Astrocyte (in vitro differentiated cells and primary cell): ENCODE data around the gene PAQR6. TPM values are rescaled to one million over a fixed set of nuclear protein-coding genes. Genes with fewer than 3 reads are reported as not detected.

Source experiments
- DNase-seq: peaks from one replicate; pipeline ENCODE4 v3.0.0-alpha.2; 2010; ENCODE audit warnings: low read depth
- FAIRE-seq: peaks from 2 replicates; lab custom pipeline; 2011; peaks lifted over from hg19 to GRCh38; lab: Jason Lieb, UNC
- H2AFZ ChIP-seq: 2 replicates; pipeline ENCODE4 v1.6.0; 2012; ENCODE audit warnings: low read depth, low read length, inconsistent platforms
- H3K27ac ChIP-seq: 2 replicates; pipeline ENCODE4 v1.5.1; 2011; ENCODE audit warnings: low read depth, low read length, inconsistent platforms
- H3K27me3 ChIP-seq: 2 replicates; pipeline ENCODE4 v1.6.0; 2011; ENCODE audit warnings: low read length, inconsistent platforms; ENCODE audit not compliant: insufficient read depth
- H3K36me3 ChIP-seq: 2 replicates; pipeline ENCODE4 v1.5.1; 2011; ENCODE audit warnings: low read length, inconsistent platforms; ENCODE audit not compliant: insufficient read depth
- H3K4me1 ChIP-seq: 2 replicates; pipeline ENCODE4 v1.5.1; 2011; ENCODE audit warnings: low read length, inconsistent platforms; ENCODE audit not compliant: insufficient read depth
- H3K4me2 ChIP-seq: 2 replicates; pipeline ENCODE4 v1.6.0; 2012; ENCODE audit warnings: low read length, inconsistent platforms
- H3K4me3 ChIP-seq: 2 replicates; pipeline ENCODE4 v1.5.1; 2011; ENCODE audit warnings: low read depth, mild to moderate bottlenecking, low read length, inconsistent platforms; ENCODE audit not compliant: insufficient read depth
- H3K79me2 ChIP-seq: 2 replicates; pipeline ENCODE4 v1.6.0; 2012; ENCODE audit warnings: mild to moderate bottlenecking, low read length, inconsistent platforms; ENCODE audit not compliant: insufficient read depth
- H3K9ac ChIP-seq: 2 replicates; pipeline ENCODE4 v1.6.0; 2012; ENCODE audit warnings: mild to moderate bottlenecking, low read length, inconsistent platforms
- H3K9me3 ChIP-seq: 2 replicates; pipeline ENCODE4 v1.5.1; 2012; ENCODE audit warnings: low read depth, mild to moderate bottlenecking, low read length, inconsistent platforms; ENCODE audit not compliant: insufficient read depth
- H4K20me1 ChIP-seq: 2 replicates; pipeline ENCODE4 v1.6.0; 2012; ENCODE audit warnings: low read length, inconsistent platforms; ENCODE audit not compliant: insufficient read depth
- H3K27ac Mint-ChIP-seq: one replicate; pipeline ENCODE4 v1.8.0; 2021; ENCODE audit warnings: mild to moderate bottlenecking, mixed read lengths; ENCODE audit not compliant: unreplicated experiment
- H3K27me3 Mint-ChIP-seq: one replicate; pipeline ENCODE4 v1.8.0; 2021; ENCODE audit warnings: low read depth, mixed read lengths; ENCODE audit not compliant: unreplicated experiment
- H3K36me3 Mint-ChIP-seq: one replicate; pipeline ENCODE4 v1.8.0; 2021; ENCODE audit warnings: low read depth, mixed read lengths; ENCODE audit not compliant: unreplicated experiment
- H3K4me1 Mint-ChIP-seq: one replicate; pipeline ENCODE4 v1.8.0; 2021; ENCODE audit warnings: low read depth, mixed read lengths; ENCODE audit not compliant: unreplicated experiment
- H3K4me3 Mint-ChIP-seq: one replicate; pipeline ENCODE4 v1.8.0; 2021; ENCODE audit warnings: mild to moderate bottlenecking, moderate library complexity, mixed read lengths; ENCODE audit not compliant: unreplicated experiment
- H3K9me3 Mint-ChIP-seq: one replicate; pipeline ENCODE4 v1.8.0; 2021; ENCODE audit warnings: mild to moderate bottlenecking, mixed read lengths; ENCODE audit not compliant: unreplicated experiment
- CTCF ChIP-seq: IDR thresholded peaks from 2 replicates; pipeline ENCODE4 v1.5.1; 2011; ENCODE audit warnings: low read depth, mild to moderate bottlenecking, inconsistent platforms, low read length, moderate library complexity; ENCODE audit not compliant: insufficient read depth
- EZH2 ChIP-seq: IDR thresholded peaks from 2 replicates; pipeline ENCODE4 v1.6.1; 2012; ENCODE audit warnings: mild to moderate bottlenecking, low read length, inconsistent platforms; ENCODE audit not compliant: insufficient read depth
- total RNA-seq: library from RNA; stranded (reverse); gene quantifications from 2 replicates; pipeline ENCODE4 v1.2.1, GENCODE V29; 2021

PAQR6 gene
- total RNA-seq, 1 donor from 2014 or later, result 7.2 TPM

GRCh38 chr1:156226116-156226538 is 21.7 kb downstream of the PAQR6 start:
- Mint-ChIP-seq H3K9me3 (no peaks in the 10 kb centered on the region), H3K27me3 (no peaks in the 10 kb centered on the region), H3K4me3 (no peak overlapping the region), H3K27ac (no peak overlapping the region), H3K36me3 (peaks cover 7% of the 10 kb centered on the region), H3K4me1 (peaks cover 6% of the 10 kb centered on the region)
- H3K4me1 ChIP-seq, result peaks cover 10% of the 10 kb centered on the region
- no peak for TF ChIP-seq CTCF
- no peak for TF ChIP-seq EZH2
- peaks cover 17% of the 10 kb centered on the region for H4K20me1 ChIP-seq
- no peak for FAIRE-seq
- H3K27me3 ChIP-seq, result no peaks in the 10 kb centered on the region
- no peak overlapping the region for H3K4me3 ChIP-seq
- no peaks in the 10 kb centered on the region for H3K9me3 ChIP-seq
- H3K4me2 ChIP-seq, result no peak overlapping the region
- H2AFZ ChIP-seq, result no peak overlapping the region
- peaks cover 6% of the 10 kb centered on the region for H3K79me2 ChIP-seq
- no peak overlapping the region for H3K27ac ChIP-seq
- peaks cover 9% of the 10 kb centered on the region for H3K36me3 ChIP-seq
- DNase-seq, result no peak
- H3K9ac ChIP-seq, result no peak overlapping the region

GRCh38 chr1:156225677-156226014 is 22.2 kb downstream of the PAQR6 start:
- no peaks in the 10 kb centered on the region for H3K9me3 ChIP-seq
- Mint-ChIP-seq H3K4me1 (peaks cover 6% of the 10 kb centered on the region), H3K27me3 (no peaks in the 10 kb centered on the region), H3K9me3 (no peaks in the 10 kb centered on the region), H3K36me3 (peaks cover 7% of the 10 kb centered on the region), H3K4me3 (no peak overlapping the region), H3K27ac (no peak overlapping the region)
- H3K9ac ChIP-seq, result no peak overlapping the region
- H3K79me2 ChIP-seq, result peaks cover 6% of the 10 kb centered on the region
- H3K4me2 ChIP-seq, result no peak overlapping the region
- H3K4me3 ChIP-seq, result no peak overlapping the region
- FAIRE-seq (no peak), DNase-seq (no peak)
- H4K20me1 ChIP-seq, result peaks cover 20% of the 10 kb centered on the region
- no peak overlapping the region for H3K27ac ChIP-seq
- H2AFZ ChIP-seq, result no peak overlapping the region
- peaks cover 10% of the 10 kb centered on the region for H3K4me1 ChIP-seq
- H3K27me3 ChIP-seq, result no peaks in the 10 kb centered on the region
- TF ChIP-seq EZH2, result no peak
- no peak for TF ChIP-seq CTCF
- H3K36me3 ChIP-seq, result peaks cover 9% of the 10 kb centered on the region

GRCh38 chr1:156221986-156222692 is 25.7 kb downstream of the PAQR6 start:
- TF ChIP-seq CTCF, result no peak
- TF ChIP-seq EZH2, result no peak
- peak overlapping the region; percentile 10 for H3K4me2 ChIP-seq
- Mint-ChIP-seq H3K27ac (no peak overlapping the region), H3K27me3 (no peaks in the 10 kb centered on the region), H3K36me3 (peaks cover 6% of the 10 kb centered on the region), H3K4me3 (no peak overlapping the region), H3K4me1 (peaks cover 6% of the 10 kb centered on the region), H3K9me3 (no peaks in the 10 kb centered on the region)
- H3K36me3 ChIP-seq, result peaks cover 5% of the 10 kb centered on the region
- H3K4me1 ChIP-seq, result peaks cover 18% of the 10 kb centered on the region
- no peaks in the 10 kb centered on the region for H3K27me3 ChIP-seq
- no peak overlapping the region for H2AFZ ChIP-seq
- H3K4me3 ChIP-seq, result no peak overlapping the region
- H3K9ac ChIP-seq, result no peak overlapping the region
- DNase-seq, result no peak
- no peak for FAIRE-seq
- H3K9me3 ChIP-seq, result no peaks in the 10 kb centered on the region
- H4K20me1 ChIP-seq, result peaks cover 26% of the 10 kb centered on the region
- peaks cover 15% of the 10 kb centered on the region for H3K79me2 ChIP-seq
- no peak overlapping the region for H3K27ac ChIP-seq
